ENCODE data around the gene GABBR2. TPM values are rescaled to one million over a fixed set of nuclear protein-coding genes. Genes with fewer than 3 reads are reported as not detected.

The GABBR2 gene
- total RNA-seq, 2 experiments from 2014 or later: not detected

GRCh38 chr9:98351370-98351769, 357.4 kb downstream of the GABBR2 start:
- CTCF ChIA-PET (ENCODE audit: unreplicated experiment): no interaction called here
- TF ChIP-seq EZH2phosphoT487 (IDR thresholded peaks at IDR 0.05; ENCODE audit: borderline replicate concordance, low read depth, low read length) (no peak), CTCF (conservative IDR thresholded peaks at IDR 0.05; ENCODE audit: low read length) (no peak)
- BruUV-seq (replicated peaks): no TSS peak

GRCh38 chr9:98347642-98348041, 361.1 kb downstream of the GABBR2 start:
- Histone ChIP-seq H3K4me3 (ENCODE audit: low read depth, low read length, poor library complexity, severe bottlenecking) (no peak overlapping the region), H3K27ac (ENCODE audit: low read depth, low read length, poor library complexity, severe bottlenecking) (no peak overlapping the region), H3K4me2 (ENCODE audit: low read length) (no peak overlapping the region), H3K79me2 (ENCODE audit: insufficient read depth, low read depth, low read length) (no peaks in the 10 kb centered on the region), H3K9me2 (ENCODE audit: insufficient read depth, low read length) (no peaks in the 10 kb centered on the region), H3K36me3 (ENCODE audit: insufficient read depth, low read length) (no peaks in the 10 kb centered on the region), H3K9me3 (ENCODE audit: low read length) (no peaks in the 10 kb centered on the region), H3K4me1 (ENCODE audit: insufficient read depth, low read length, poor library complexity, severe bottlenecking) (no peaks in the 10 kb centered on the region), H4K20me1 (ENCODE audit: insufficient read depth, low read length) (no peaks in the 10 kb centered on the region), H2AFZ (ENCODE audit: low read length) (no peak overlapping the region)
- BruUV-seq (replicated peaks): no TSS peak
- intact Hi-C loops (cut with micrococcal nuclease; ENCODE audit: unreplicated experiment): no loop called here
- TF ChIP-seq EZH2phosphoT487 (IDR thresholded peaks at IDR 0.05; ENCODE audit: borderline replicate concordance, low read depth, low read length) (no peak), CTCF (conservative IDR thresholded peaks at IDR 0.05; ENCODE audit: low read length) (no peak)
- DNase-seq (ENCODE audit: low spot score): no peak
- ChIA-PET POLR2A (no interaction called here), CTCF (ENCODE audit: unreplicated experiment) (no interaction called here)

More at GRCh38 chr9:98351370-98351769, 357.4 kb downstream of the GABBR2 start:
- Histone ChIP-seq H3K4me3 (ENCODE audit: low read depth, low read length, poor library complexity, severe bottlenecking) (no peak overlapping the region), H3K4me2 (ENCODE audit: low read length) (no peak overlapping the region), H3K4me1 (ENCODE audit: insufficient read depth, low read length, poor library complexity, severe bottlenecking) (no peaks in the 10 kb centered on the region), H3K9me2 (ENCODE audit: insufficient read depth, low read length) (no peaks in the 10 kb centered on the region), H3K27ac (ENCODE audit: low read depth, low read length, poor library complexity, severe bottlenecking) (no peak overlapping the region), H3K79me2 (ENCODE audit: insufficient read depth, low read depth, low read length) (no peaks in the 10 kb centered on the region), H2AFZ (ENCODE audit: low read length) (no peak overlapping the region), H4K20me1 (ENCODE audit: insufficient read depth, low read length) (no peaks in the 10 kb centered on the region), H3K9me3 (ENCODE audit: low read length) (no peaks in the 10 kb centered on the region), H3K36me3 (ENCODE audit: insufficient read depth, low read length) (no peaks in the 10 kb centered on the region)
- intact Hi-C loops (cut with micrococcal nuclease; ENCODE audit: unreplicated experiment): no loop called here
- DNase-seq (ENCODE audit: low spot score): no peak
- POLR2A ChIA-PET: interaction anchor here (0.6 kb wide), 1 partner anchor 20 kb away, joined by 6 read pairs; no protein-coding TSS in a partner anchor

GRCh38 chr9:98345011-98345410, 363.7 kb downstream of the GABBR2 start:
- no peak overlapping the region for H3K27ac ChIP-seq (ENCODE audit: low read depth, low read length, poor library complexity, severe bottlenecking)
- no peaks in the 10 kb centered on the region for H3K9me3 ChIP-seq (ENCODE audit: low read length)
- POLR2A ChIA-PET: no interaction called here
- H3K4me2 ChIP-seq (ENCODE audit: low read length): no peak overlapping the region
- no peaks in the 10 kb centered on the region for H3K79me2 ChIP-seq (ENCODE audit: insufficient read depth, low read depth, low read length)
- H2AFZ ChIP-seq (ENCODE audit: low read length): no peak overlapping the region
- TF ChIP-seq EZH2phosphoT487 (IDR thresholded peaks at IDR 0.05; ENCODE audit: borderline replicate concordance, low read depth, low read length): no peak
- TF ChIP-seq CTCF (conservative IDR thresholded peaks at IDR 0.05; ENCODE audit: low read length): no peak
- no peaks in the 10 kb centered on the region for H4K20me1 ChIP-seq (ENCODE audit: insufficient read depth, low read length)
- no peaks in the 10 kb centered on the region for H3K36me3 ChIP-seq (ENCODE audit: insufficient read depth, low read length)
- no peaks in the 10 kb centered on the region for H3K4me1 ChIP-seq (ENCODE audit: insufficient read depth, low read length, poor library complexity, severe bottlenecking)
- no peak overlapping the region for H3K4me3 ChIP-seq (ENCODE audit: low read depth, low read length, poor library complexity, severe bottlenecking)
- CTCF ChIA-PET (ENCODE audit: unreplicated experiment): no interaction called here
- BruUV-seq (replicated peaks): no TSS peak
- intact Hi-C loops (cut with micrococcal nuclease; ENCODE audit: unreplicated experiment): no loop called here
- DNase-seq (ENCODE audit: low spot score): no peak
- no peaks in the 10 kb centered on the region for H3K9me2 ChIP-seq (ENCODE audit: insufficient read depth, low read length)
